K562 (cell line): ENCODE results near the gene IFT25. TPM values are rescaled to one million over a fixed set of nuclear protein-coding genes. Genes with fewer than 3 reads are reported as not detected.

Experiments used
- CBFA2T3 ChIP-seq: fragments of 450-650 bp; IDR thresholded peaks from 2 replicates; pipeline ENCODE4 v1.6.1; 2017
- CTCFL ChIP-seq: IDR thresholded peaks from 2 replicates; pipeline ENCODE4 v1.6.1; 2011; ENCODE audit warnings: borderline replicate concordance, low read depth, mild to moderate bottlenecking, moderate library complexity, low read length; ENCODE audit not compliant: insufficient read depth, poor library complexity, severe bottlenecking
- DEAF1 ChIP-seq: fragments of 450-650 bp; formaldehyde crosslinking; IDR thresholded peaks from 2 replicates; pipeline ENCODE4 v1.4.0; 2020; ENCODE audit warnings: mild to moderate bottlenecking, moderate library complexity
- HINFP ChIP-seq: fragments of 450-650 bp; conservative IDR thresholded peaks from 2 replicates; pipeline ENCODE4 v1.6.1; 2016; ENCODE audit warnings: missing genetic modification characterization, low read depth, mild to moderate bottlenecking, control low read depth, missing compliant biosample characterization
- NCOR1 ChIP-seq: fragments of 450-650 bp; IDR thresholded peaks from 2 replicates; pipeline ENCODE4 v1.6.1; 2016; ENCODE audit warnings: mild to moderate bottlenecking, moderate library complexity
- NELFE ChIP-seq: IDR thresholded peaks from 2 replicates; pipeline ENCODE4 v1.6.1; 2011; ENCODE audit warnings: mild to moderate bottlenecking; ENCODE audit not compliant: insufficient read depth, insufficient read length
- NKRF ChIP-seq: fragments of 450-650 bp; IDR thresholded peaks from 2 replicates; pipeline ENCODE4 v1.6.1; 2016; ENCODE audit warnings: borderline replicate concordance
- PTTG1 ChIP-seq: fragments of 450-650 bp; IDR thresholded peaks from 2 replicates; pipeline ENCODE4 v1.6.1; 2016; ENCODE audit warnings: low read depth, mild to moderate bottlenecking, missing genetic modification characterization, missing compliant biosample characterization
- SMARCB1 ChIP-seq: IDR thresholded peaks from 2 replicates; pipeline ENCODE4 v1.6.1; 2011; ENCODE audit warnings: improper control_type of control experiment, low read depth; ENCODE audit not compliant: insufficient read length
- SP1 ChIP-seq: sonication (generic); formaldehyde crosslinking; IDR thresholded peaks from 2 replicates; pipeline ENCODE4 v1.8.1; 2022; ENCODE audit warnings: mild to moderate bottlenecking, missing genetic modification reagents
- TAF7 ChIP-seq: fragments of 450-650 bp; IDR thresholded peaks from 2 replicates; pipeline ENCODE4 v1.6.1; 2016; ENCODE audit warnings: missing genetic modification characterization, missing compliant biosample characterization
- ZNF134 ChIP-seq: fragments of 250-450 bp; sonication (Bioruptor Pico); conservative IDR thresholded peaks from 2 replicates; pipeline ENCODE4 v1.4.0; 2020
- polyA plus RNA-seq, 8 experiments: library from polyadenylated mRNA; depleted of rRNA in 4 of 8; stranded (reverse) in 5 of 8; unstranded in 3 of 8; fragments of >200 nt; fragmentation: Nextera tagmentation in 2 of 8; fragmentation: Illumina TruSeq in 1 of 8; extraction: Ambion mirVana in 2 of 8; extraction: Trizol in 1 of 8; gene quantifications; 2 replicates each; pipeline versions ENCODE4 v1.2.1 to v1.2.3, GENCODE V29; 2011 to 2014; ENCODE audit warnings: inconsistent platforms in 1 of 8, missing spikeins in 1 of 8
- total RNA-seq, 7 experiments: library from RNA; depleted of rRNA in 6 of 7; stranded (reverse); fragments of >200 nt in 6 of 7; fragmentation: Illumina TruSeq in 2 of 7; extraction: Trizol in 2 of 7; gene quantifications; 2 replicates each; pipeline versions ENCODE4 v1.2.1 to v1.2.3, GENCODE V29; 2011 to 2021; ENCODE audit warnings: low replicate concordance in 1 of 7
- TF ChIP-seq, protein P1 (sequence below): sonication (generic); formaldehyde crosslinking; IDR thresholded peaks from 2 replicates; pipeline ENCODE4 v1.8.0; 2022; ENCODE audit warnings: missing genetic modification reagents, mild to moderate bottlenecking, borderline replicate concordance
- TF ChIP-seq, protein P2 (sequence below): sonication (generic); formaldehyde crosslinking; IDR thresholded peaks from 2 replicates; pipeline ENCODE4 v1.8.1; 2023; ENCODE audit warnings: mild to moderate bottlenecking, missing genetic modification reagents, moderate library complexity

The IFT25 gene
- total and polyA plus RNA-seq, 9 of the 15 experiments (the other 6 are each of a cell fraction or from before 2014, with no cell fraction given), result 93.6 to 209 (median 167) TPM

- TF ChIP-seq, protein P1, sequence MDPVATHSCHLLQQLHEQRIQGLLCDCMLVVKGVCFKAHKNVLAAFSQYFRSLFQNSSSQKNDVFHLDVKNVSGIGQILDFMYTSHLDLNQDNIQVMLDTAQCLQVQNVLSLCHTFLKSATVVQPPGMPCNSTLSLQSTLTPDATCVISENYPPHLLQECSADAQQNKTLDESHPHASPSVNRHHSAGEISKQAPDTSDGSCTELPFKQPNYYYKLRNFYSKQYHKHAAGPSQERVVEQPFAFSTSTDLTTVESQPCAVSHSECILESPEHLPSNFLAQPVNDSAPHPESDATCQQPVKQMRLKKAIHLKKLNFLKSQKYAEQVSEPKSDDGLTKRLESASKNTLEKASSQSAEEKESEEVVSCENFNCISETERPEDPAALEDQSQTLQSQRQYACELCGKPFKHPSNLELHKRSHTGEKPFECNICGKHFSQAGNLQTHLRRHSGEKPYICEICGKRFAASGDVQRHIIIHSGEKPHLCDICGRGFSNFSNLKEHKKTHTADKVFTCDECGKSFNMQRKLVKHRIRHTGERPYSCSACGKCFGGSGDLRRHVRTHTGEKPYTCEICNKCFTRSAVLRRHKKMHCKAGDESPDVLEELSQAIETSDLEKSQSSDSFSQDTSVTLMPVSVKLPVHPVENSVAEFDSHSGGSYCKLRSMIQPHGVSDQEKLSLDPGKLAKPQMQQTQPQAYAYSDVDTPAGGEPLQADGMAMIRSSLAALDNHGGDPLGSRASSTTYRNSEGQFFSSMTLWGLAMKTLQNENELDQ (CRISPR knock-in tag), result no peak
- TF ChIP-seq SMARCB1 (no peak), SP1 (CRISPR knock-in tag) (0 out of 2 replicates have a peak, but pooled peaks have one; percentile 44), TAF7 (tag) (peak; percentile 76), NCOR1 (no peak), PTTG1 (tag) (no peak), NKRF (peak; percentile 86), DEAF1 (CRISPR knock-in tag) (no peak), HINFP (tag) (no peak), NELFE (no peak), CTCFL (no peak), CBFA2T3 (no peak), ZNF134 (no peak)
- TF ChIP-seq, protein P2, sequence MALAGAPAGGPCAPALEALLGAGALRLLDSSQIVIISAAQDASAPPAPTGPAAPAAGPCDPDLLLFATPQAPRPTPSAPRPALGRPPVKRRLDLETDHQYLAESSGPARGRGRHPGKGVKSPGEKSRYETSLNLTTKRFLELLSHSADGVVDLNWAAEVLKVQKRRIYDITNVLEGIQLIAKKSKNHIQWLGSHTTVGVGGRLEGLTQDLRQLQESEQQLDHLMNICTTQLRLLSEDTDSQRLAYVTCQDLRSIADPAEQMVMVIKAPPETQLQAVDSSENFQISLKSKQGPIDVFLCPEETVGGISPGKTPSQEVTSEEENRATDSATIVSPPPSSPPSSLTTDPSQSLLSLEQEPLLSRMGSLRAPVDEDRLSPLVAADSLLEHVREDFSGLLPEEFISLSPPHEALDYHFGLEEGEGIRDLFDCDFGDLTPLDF (CRISPR knock-in tag), result peak; percentile 38; the same call in 1 of the 2 replicates
Observed at GRCh38 chr1:53945433-53946251, at the start of gene IFT25 (continued).
